Thyroid gland (tissue), 4 donors: ENCODE data around the gene RAPGEF1.

Experiments
- CTCF ChIP-seq, 6 experiments: fragments of 200-600 bp in 3 of 6; fragments of 450-650 bp in 3 of 6; sonication (generic) in 3 of 6; IDR thresholded peaks; one replicate each; pipeline ENCODE4 v1.5.1; 2016 to 2019; ENCODE audit warnings: antibody characterized with exemption in 6 of 6, mild to moderate bottlenecking in 2 of 6, inconsistent platforms in 1 of 6, moderate library complexity in 1 of 6
- POLR2A ChIP-seq, 2 donors: fragments of 450-650 bp; IDR thresholded peaks; one replicate each; pipeline ENCODE4 v1.6.1; 2017; ENCODE audit warnings: antibody characterized with exemption in 2 of 2, mild to moderate bottlenecking in 2 of 2, moderate library complexity in 1 of 2

GRCh38 chr9:131708226-131709002, 31.5 kb downstream of the RAPGEF1 start:
- TF ChIP-seq CTCF (IDR thresholded peaks at IDR 0.05) (no peak), POLR2A (IDR thresholded peaks at IDR 0.05) (no peak)
